HEK293 (cell line): ENCODE results near the gene LAMTOR1.

Experiments
- BCL6B ChIP-seq: fragments of 450-650 bp; formaldehyde crosslinking; IDR thresholded peaks from 2 replicates; pipeline ENCODE4 v1.5.1; 2017; ENCODE audit warnings: missing biosample characterization, missing genetic modification characterization
- HOXA7 ChIP-seq: sonication (generic); formaldehyde crosslinking; IDR thresholded peaks from 2 replicates; pipeline ENCODE4 v1.8.1; 2022; ENCODE audit warnings: missing genetic modification reagents, borderline replicate concordance
- KLF7 ChIP-seq: fragments of 450-650 bp; formaldehyde crosslinking; IDR thresholded peaks from 2 replicates; pipeline ENCODE4 v1.5.1; 2016; ENCODE audit warnings: missing biosample characterization, missing genetic modification characterization, borderline replicate concordance
- KLF9 ChIP-seq: fragments of 450-650 bp; formaldehyde crosslinking; IDR thresholded peaks from 2 replicates; pipeline ENCODE4 v1.5.1; 2016; ENCODE audit warnings: missing biosample characterization, missing genetic modification characterization, low read depth
- MYNN ChIP-seq: fragments of 450-650 bp; formaldehyde crosslinking; IDR thresholded peaks from 2 replicates; pipeline ENCODE4 v1.5.1; 2016; ENCODE audit warnings: missing biosample characterization, missing genetic modification characterization, borderline replicate concordance
- MZF1 ChIP-seq: fragments of 450-650 bp; formaldehyde crosslinking; IDR thresholded peaks from 2 replicates; pipeline ENCODE4 v1.5.1; 2017; ENCODE audit warnings: missing biosample characterization, missing genetic modification characterization, borderline replicate concordance
- SETDB1 ChIP-seq: IDR thresholded peaks from one replicate; pipeline ENCODE4 v1.6.1; 2017; ENCODE audit warnings: mild to moderate bottlenecking, low read length, moderate library complexity, mixed read lengths; ENCODE audit not compliant: insufficient read length
- SP2 ChIP-seq: fragments of 450-650 bp; formaldehyde crosslinking; IDR thresholded peaks from 2 replicates; pipeline ENCODE4 v1.5.1; 2016; ENCODE audit warnings: missing biosample characterization, missing genetic modification characterization
- ZBTB17 ChIP-seq: fragments of 450-650 bp; formaldehyde crosslinking; IDR thresholded peaks from 2 replicates; pipeline ENCODE4 v1.5.1; 2016; ENCODE audit warnings: missing biosample characterization, missing genetic modification characterization
- ZBTB44 ChIP-seq: fragments of 450-650 bp; IDR thresholded peaks from 2 replicates; pipeline ENCODE4 v1.5.1; 2018; ENCODE audit warnings: missing biosample characterization, mild to moderate bottlenecking, missing genetic modification characterization
- ZBTB8A ChIP-seq: fragments of 450-650 bp; formaldehyde crosslinking; IDR thresholded peaks from 2 replicates; pipeline ENCODE4 v1.5.1; 2016; ENCODE audit warnings: missing biosample characterization, missing genetic modification characterization
- ZFHX2 ChIP-seq: fragments of 450-650 bp; formaldehyde crosslinking; conservative IDR thresholded peaks from 2 replicates; pipeline ENCODE4 v1.5.1; 2016; ENCODE audit warnings: missing biosample characterization, missing genetic modification characterization
- ZNF148 ChIP-seq: fragments of 450-650 bp; formaldehyde crosslinking; IDR thresholded peaks from 2 replicates; pipeline ENCODE4 v1.5.0; 2017; ENCODE audit warnings: missing biosample characterization, missing genetic modification characterization, borderline replicate concordance
- ZNF16 ChIP-seq: fragments of 450-650 bp; formaldehyde crosslinking; IDR thresholded peaks from 2 replicates; pipeline ENCODE4 v1.5.1; 2016; ENCODE audit warnings: low read depth, missing biosample characterization, missing genetic modification characterization
- ZNF174 ChIP-seq: fragments of 450-650 bp; formaldehyde crosslinking; IDR thresholded peaks from 2 replicates; pipeline ENCODE4 v1.5.0; 2017; ENCODE audit warnings: missing biosample characterization, mild to moderate bottlenecking, missing genetic modification characterization
- ZNF18 ChIP-seq: fragments of 450-650 bp; formaldehyde crosslinking; IDR thresholded peaks from 2 replicates; pipeline ENCODE4 v1.5.1; 2016; ENCODE audit warnings: missing biosample characterization, missing genetic modification characterization
- ZNF24 ChIP-seq: fragments of 450-650 bp; formaldehyde crosslinking; IDR thresholded peaks from 2 replicates; pipeline ENCODE4 v1.5.1; 2016; ENCODE audit warnings: missing biosample characterization, missing genetic modification characterization
- ZNF266 ChIP-seq: fragments of 450-650 bp; formaldehyde crosslinking; IDR thresholded peaks from 2 replicates; pipeline ENCODE4 v1.5.1; 2016; ENCODE audit warnings: missing biosample characterization, missing genetic modification characterization, low read depth
- ZNF280C ChIP-seq: fragments of 450-650 bp; formaldehyde crosslinking; IDR thresholded peaks from 2 replicates; pipeline ENCODE4 v1.5.1; 2016; ENCODE audit warnings: missing biosample characterization, missing genetic modification characterization
- ZNF335 ChIP-seq: fragments of 450-650 bp; formaldehyde crosslinking; conservative IDR thresholded peaks from 2 replicates; pipeline ENCODE4 v1.5.1; 2016; ENCODE audit warnings: missing biosample characterization, missing genetic modification characterization
- ZNF354C ChIP-seq: fragments of 450-650 bp; formaldehyde crosslinking; IDR thresholded peaks from 2 replicates; pipeline ENCODE4 v1.5.1; 2016; ENCODE audit warnings: missing biosample characterization, missing genetic modification characterization, low read depth, borderline replicate concordance
- ZNF473 ChIP-seq: fragments of 450-650 bp; formaldehyde crosslinking; IDR thresholded peaks from 2 replicates; pipeline ENCODE4 v1.5.1; 2017; ENCODE audit warnings: missing biosample characterization, missing genetic modification characterization
- ZNF529 ChIP-seq: fragments of 450-650 bp; formaldehyde crosslinking; IDR thresholded peaks from 2 replicates; pipeline ENCODE4 v1.5.1; 2017; ENCODE audit warnings: missing genetic modification characterization, missing biosample characterization; ENCODE audit not compliant: insufficient replicate concordance
- ZNF561 ChIP-seq: fragments of 450-650 bp; IDR thresholded peaks from 2 replicates; pipeline ENCODE4 v1.5.1; 2018; ENCODE audit warnings: missing biosample characterization, missing genetic modification characterization, borderline replicate concordance
- ZNF580 ChIP-seq: fragments of 450-650 bp; formaldehyde crosslinking; IDR thresholded peaks from 2 replicates; pipeline ENCODE4 v1.5.1; 2016; ENCODE audit warnings: missing biosample characterization, missing genetic modification characterization
- ZNF623 ChIP-seq: fragments of 450-650 bp; formaldehyde crosslinking; IDR thresholded peaks from 2 replicates; pipeline ENCODE4 v1.5.1; 2016; ENCODE audit warnings: missing biosample characterization, missing genetic modification characterization
- ZNF629 ChIP-seq: fragments of 450-650 bp; formaldehyde crosslinking; IDR thresholded peaks from 2 replicates; pipeline ENCODE4 v1.5.1; 2017; ENCODE audit warnings: missing biosample characterization, missing genetic modification characterization

Gene LAMTOR1

GRCh38 chr11:72080326-72081183 is 22.5 kb downstream of the LAMTOR1 start, which contains the start of the genes LRRC51 and NUMA1 (continued):
- TF ChIP-seq ZNF629 (tag by site-specific recombination) (peak; percentile 98), ZFHX2 (no peak), ZNF280C (tag by site-specific recombination) (no peak), ZNF266 (no peak), SETDB1 (no peak), ZNF561 (tag by site-specific recombination) (peak; percentile 67; the same call in 1 of the 2 replicates), MZF1 (peak; percentile 60; the same call in 1 of the 2 replicates), ZNF24 (peak; percentile 95), ZNF148 (tag by site-specific recombination) (no peak), ZBTB44 (no peak), BCL6B (tag by site-specific recombination) (no peak), HOXA7 (CRISPR knock-in tag) (no peak), SP2 (tag by site-specific recombination) (peak; percentile 86), ZBTB8A (tag by site-specific recombination) (no peak), KLF7 (no peak), ZNF623 (no peak), ZNF473 (tag by site-specific recombination) (no peak), ZNF529 (no peak), ZNF174 (tag by site-specific recombination) (no peak), KLF9 (tag by site-specific recombination) (peak; percentile 49), ZNF16 (no peak), MYNN (tag by site-specific recombination) (peak; percentile 90), ZNF18 (tag by site-specific recombination) (peak; percentile 25; the same call in 1 of the 2 replicates), ZNF580 (tag by site-specific recombination) (0 out of 2 replicates have a peak, but pooled peaks have one; percentile 19), ZBTB17 (tag by site-specific recombination) (peak; percentile 93), ZNF335 (tag by site-specific recombination) (peak; percentile 78), ZNF354C (tag by site-specific recombination) (no peak)
